DLD1 (cell line): ENCODE measurements around the gene HAPLN3.

Source experiments
- in situ Hi-C: cut with HindIII; loops from 2 replicates; pipeline ENCODE4 v1.10.0; 2017; ENCODE audit warnings: low sequenced_read_pairs

HAPLN3 gene

GRCh38 chr15:88833731-88834100 is 61.6 kb downstream of the HAPLN3 start:
- in situ Hi-C loops = no loop called here

GRCh38 chr15:88832820-88833730 is 62.3 kb downstream of the HAPLN3 start:
- in situ Hi-C loops = no loop called here

- in situ Hi-C loops = no loop called here
Measured at GRCh38 chr15:88830016-88830415, 65.3 kb downstream of the HAPLN3 start.

- in situ Hi-C loops = no loop called here
Measured at GRCh38 chr15:88828791-88829190, 66.6 kb downstream of the HAPLN3 start.
